GM23338 (cell line): ENCODE data around the gene PPP2R2B.

Source experiments
- CREB1 ChIP-seq: fragments of 250-450 bp; sonication (Bioruptor Pico); IDR thresholded peaks from 2 replicates; pipeline ENCODE4 v1.5.0; 2020; ENCODE audit warnings: low read depth, mild to moderate bottlenecking, moderate library complexity
- EZH2 ChIP-seq: fragments of 200-600 bp; sonication (generic); IDR thresholded peaks from one replicate; pipeline ENCODE4 v1.8.0; 2017; ENCODE audit warnings: antibody characterized with exemption, mild to moderate bottlenecking, low read depth; ENCODE audit not compliant: unreplicated experiment
- EZH2phosphoT487 ChIP-seq: fragments of 200-600 bp; sonication (generic); IDR thresholded peaks from one replicate; pipeline ENCODE4 v1.8.1; 2018; ENCODE audit warnings: antibody characterized with exemption; ENCODE audit not compliant: unreplicated experiment
- JUNB ChIP-seq: IDR thresholded peaks from one replicate; pipeline ENCODE4 v1.6.1; 2016; ENCODE audit warnings: antibody characterized with exemption; ENCODE audit not compliant: unreplicated experiment
- NANOG ChIP-seq: IDR thresholded peaks from 2 replicates; pipeline ENCODE4 v1.6.1; 2016; ENCODE audit warnings: antibody characterized with exemption, borderline replicate concordance
- POLR2AphosphoS5 ChIP-seq: IDR thresholded peaks from 2 replicates; pipeline ENCODE4 v1.6.1; 2016; ENCODE audit warnings: antibody characterized with exemption, low read depth
- STAT1 ChIP-seq: IDR thresholded peaks from one replicate; pipeline ENCODE4 v1.6.1; 2016; ENCODE audit warnings: antibody characterized with exemption; ENCODE audit not compliant: unreplicated experiment
- ZNF114 ChIP-seq: fragments of 250-450 bp; sonication (Bioruptor Pico); IDR thresholded peaks from 2 replicates; pipeline ENCODE4 v1.5.0; 2020; ENCODE audit warnings: mild to moderate bottlenecking, moderate library complexity
- ZNF331 ChIP-seq: fragments of 250-450 bp; sonication (Bioruptor Pico); IDR thresholded peaks from 2 replicates; pipeline ENCODE4 v1.5.0; 2020; ENCODE audit warnings: low read depth, mild to moderate bottlenecking, moderate library complexity
- TF ChIP-seq, protein P1 (sequence below), 2 experiments: fragments of 200-600 bp in 1 of 2; sonication (generic) in 1 of 2; conservative IDR thresholded peaks; 2 replicates each; pipeline versions ENCODE4 v1.5.1 to v1.6.1; 2016 to 2017; ENCODE audit warnings: antibody characterized with exemption in 2 of 2, low read depth in 2 of 2, mild to moderate bottlenecking in 2 of 2, moderate library complexity in 1 of 2
- TF ChIP-seq, protein P2 (sequence below): IDR thresholded peaks from one replicate; pipeline ENCODE4 v1.6.1; 2018; ENCODE audit warnings: antibody characterized with exemption; ENCODE audit not compliant: unreplicated experiment
- TF ChIP-seq, protein P3 (sequence below): IDR thresholded peaks from 2 replicates; pipeline ENCODE4 v1.6.1; 2016; ENCODE audit warnings: antibody characterized with exemption
- TF ChIP-seq, protein P4 (sequence below): fragments of 250-450 bp; sonication (Bioruptor Pico); IDR thresholded peaks from 2 replicates; pipeline ENCODE4 v1.5.0; 2020; ENCODE audit warnings: mild to moderate bottlenecking, moderate library complexity

DNA sequence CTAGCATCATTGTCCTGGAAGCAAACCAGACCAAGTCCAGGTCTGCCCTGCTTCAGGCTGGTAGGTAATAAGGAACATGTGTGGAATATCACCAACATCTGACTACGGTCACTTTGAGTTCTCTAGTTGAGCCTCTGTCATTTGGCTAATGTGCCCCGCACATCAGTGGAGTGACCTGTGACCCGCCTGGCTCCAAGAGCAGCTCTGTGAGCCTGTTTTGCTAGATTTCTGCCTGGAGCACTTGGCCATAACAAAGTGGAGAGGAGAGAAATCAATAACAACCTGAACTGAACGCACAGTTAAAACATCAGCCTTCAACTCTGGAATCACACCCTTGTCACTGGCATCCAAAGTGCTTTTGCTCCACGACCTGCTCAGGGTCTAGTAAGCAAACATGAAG lies 115.7 kb downstream of the PPP2R2B start:
- TF ChIP-seq EZH2 (no peak), STAT1 (no peak), EZH2phosphoT487 (no peak), CREB1 (no peak), POLR2AphosphoS5 (no peak), NANOG (no peak), JUNB (no peak), ZNF114 (CRISPR knock-in tag) (no peak), ZNF331 (CRISPR knock-in tag) (no peak)
- TF ChIP-seq, protein P1, sequence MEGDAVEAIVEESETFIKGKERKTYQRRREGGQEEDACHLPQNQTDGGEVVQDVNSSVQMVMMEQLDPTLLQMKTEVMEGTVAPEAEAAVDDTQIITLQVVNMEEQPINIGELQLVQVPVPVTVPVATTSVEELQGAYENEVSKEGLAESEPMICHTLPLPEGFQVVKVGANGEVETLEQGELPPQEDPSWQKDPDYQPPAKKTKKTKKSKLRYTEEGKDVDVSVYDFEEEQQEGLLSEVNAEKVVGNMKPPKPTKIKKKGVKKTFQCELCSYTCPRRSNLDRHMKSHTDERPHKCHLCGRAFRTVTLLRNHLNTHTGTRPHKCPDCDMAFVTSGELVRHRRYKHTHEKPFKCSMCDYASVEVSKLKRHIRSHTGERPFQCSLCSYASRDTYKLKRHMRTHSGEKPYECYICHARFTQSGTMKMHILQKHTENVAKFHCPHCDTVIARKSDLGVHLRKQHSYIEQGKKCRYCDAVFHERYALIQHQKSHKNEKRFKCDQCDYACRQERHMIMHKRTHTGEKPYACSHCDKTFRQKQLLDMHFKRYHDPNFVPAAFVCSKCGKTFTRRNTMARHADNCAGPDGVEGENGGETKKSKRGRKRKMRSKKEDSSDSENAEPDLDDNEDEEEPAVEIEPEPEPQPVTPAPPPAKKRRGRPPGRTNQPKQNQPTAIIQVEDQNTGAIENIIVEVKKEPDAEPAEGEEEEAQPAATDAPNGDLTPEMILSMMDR (conservative IDR thresholded peaks at IDR 0.05; ENCODE audit: low read depth in 2 of 2), result no peak
- TF ChIP-seq, protein P2, sequence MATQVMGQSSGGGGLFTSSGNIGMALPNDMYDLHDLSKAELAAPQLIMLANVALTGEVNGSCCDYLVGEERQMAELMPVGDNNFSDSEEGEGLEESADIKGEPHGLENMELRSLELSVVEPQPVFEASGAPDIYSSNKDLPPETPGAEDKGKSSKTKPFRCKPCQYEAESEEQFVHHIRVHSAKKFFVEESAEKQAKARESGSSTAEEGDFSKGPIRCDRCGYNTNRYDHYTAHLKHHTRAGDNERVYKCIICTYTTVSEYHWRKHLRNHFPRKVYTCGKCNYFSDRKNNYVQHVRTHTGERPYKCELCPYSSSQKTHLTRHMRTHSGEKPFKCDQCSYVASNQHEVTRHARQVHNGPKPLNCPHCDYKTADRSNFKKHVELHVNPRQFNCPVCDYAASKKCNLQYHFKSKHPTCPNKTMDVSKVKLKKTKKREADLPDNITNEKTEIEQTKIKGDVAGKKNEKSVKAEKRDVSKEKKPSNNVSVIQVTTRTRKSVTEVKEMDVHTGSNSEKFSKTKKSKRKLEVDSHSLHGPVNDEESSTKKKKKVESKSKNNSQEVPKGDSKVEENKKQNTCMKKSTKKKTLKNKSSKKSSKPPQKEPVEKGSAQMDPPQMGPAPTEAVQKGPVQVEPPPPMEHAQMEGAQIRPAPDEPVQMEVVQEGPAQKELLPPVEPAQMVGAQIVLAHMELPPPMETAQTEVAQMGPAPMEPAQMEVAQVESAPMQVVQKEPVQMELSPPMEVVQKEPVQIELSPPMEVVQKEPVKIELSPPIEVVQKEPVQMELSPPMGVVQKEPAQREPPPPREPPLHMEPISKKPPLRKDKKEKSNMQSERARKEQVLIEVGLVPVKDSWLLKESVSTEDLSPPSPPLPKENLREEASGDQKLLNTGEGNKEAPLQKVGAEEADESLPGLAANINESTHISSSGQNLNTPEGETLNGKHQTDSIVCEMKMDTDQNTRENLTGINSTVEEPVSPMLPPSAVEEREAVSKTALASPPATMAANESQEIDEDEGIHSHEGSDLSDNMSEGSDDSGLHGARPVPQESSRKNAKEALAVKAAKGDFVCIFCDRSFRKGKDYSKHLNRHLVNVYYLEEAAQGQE, result no peak
- TF ChIP-seq, protein P3, sequence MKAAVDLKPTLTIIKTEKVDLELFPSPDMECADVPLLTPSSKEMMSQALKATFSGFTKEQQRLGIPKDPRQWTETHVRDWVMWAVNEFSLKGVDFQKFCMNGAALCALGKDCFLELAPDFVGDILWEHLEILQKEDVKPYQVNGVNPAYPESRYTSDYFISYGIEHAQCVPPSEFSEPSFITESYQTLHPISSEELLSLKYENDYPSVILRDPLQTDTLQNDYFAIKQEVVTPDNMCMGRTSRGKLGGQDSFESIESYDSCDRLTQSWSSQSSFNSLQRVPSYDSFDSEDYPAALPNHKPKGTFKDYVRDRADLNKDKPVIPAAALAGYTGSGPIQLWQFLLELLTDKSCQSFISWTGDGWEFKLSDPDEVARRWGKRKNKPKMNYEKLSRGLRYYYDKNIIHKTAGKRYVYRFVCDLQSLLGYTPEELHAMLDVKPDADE, result no peak
- TF ChIP-seq, protein P4, sequence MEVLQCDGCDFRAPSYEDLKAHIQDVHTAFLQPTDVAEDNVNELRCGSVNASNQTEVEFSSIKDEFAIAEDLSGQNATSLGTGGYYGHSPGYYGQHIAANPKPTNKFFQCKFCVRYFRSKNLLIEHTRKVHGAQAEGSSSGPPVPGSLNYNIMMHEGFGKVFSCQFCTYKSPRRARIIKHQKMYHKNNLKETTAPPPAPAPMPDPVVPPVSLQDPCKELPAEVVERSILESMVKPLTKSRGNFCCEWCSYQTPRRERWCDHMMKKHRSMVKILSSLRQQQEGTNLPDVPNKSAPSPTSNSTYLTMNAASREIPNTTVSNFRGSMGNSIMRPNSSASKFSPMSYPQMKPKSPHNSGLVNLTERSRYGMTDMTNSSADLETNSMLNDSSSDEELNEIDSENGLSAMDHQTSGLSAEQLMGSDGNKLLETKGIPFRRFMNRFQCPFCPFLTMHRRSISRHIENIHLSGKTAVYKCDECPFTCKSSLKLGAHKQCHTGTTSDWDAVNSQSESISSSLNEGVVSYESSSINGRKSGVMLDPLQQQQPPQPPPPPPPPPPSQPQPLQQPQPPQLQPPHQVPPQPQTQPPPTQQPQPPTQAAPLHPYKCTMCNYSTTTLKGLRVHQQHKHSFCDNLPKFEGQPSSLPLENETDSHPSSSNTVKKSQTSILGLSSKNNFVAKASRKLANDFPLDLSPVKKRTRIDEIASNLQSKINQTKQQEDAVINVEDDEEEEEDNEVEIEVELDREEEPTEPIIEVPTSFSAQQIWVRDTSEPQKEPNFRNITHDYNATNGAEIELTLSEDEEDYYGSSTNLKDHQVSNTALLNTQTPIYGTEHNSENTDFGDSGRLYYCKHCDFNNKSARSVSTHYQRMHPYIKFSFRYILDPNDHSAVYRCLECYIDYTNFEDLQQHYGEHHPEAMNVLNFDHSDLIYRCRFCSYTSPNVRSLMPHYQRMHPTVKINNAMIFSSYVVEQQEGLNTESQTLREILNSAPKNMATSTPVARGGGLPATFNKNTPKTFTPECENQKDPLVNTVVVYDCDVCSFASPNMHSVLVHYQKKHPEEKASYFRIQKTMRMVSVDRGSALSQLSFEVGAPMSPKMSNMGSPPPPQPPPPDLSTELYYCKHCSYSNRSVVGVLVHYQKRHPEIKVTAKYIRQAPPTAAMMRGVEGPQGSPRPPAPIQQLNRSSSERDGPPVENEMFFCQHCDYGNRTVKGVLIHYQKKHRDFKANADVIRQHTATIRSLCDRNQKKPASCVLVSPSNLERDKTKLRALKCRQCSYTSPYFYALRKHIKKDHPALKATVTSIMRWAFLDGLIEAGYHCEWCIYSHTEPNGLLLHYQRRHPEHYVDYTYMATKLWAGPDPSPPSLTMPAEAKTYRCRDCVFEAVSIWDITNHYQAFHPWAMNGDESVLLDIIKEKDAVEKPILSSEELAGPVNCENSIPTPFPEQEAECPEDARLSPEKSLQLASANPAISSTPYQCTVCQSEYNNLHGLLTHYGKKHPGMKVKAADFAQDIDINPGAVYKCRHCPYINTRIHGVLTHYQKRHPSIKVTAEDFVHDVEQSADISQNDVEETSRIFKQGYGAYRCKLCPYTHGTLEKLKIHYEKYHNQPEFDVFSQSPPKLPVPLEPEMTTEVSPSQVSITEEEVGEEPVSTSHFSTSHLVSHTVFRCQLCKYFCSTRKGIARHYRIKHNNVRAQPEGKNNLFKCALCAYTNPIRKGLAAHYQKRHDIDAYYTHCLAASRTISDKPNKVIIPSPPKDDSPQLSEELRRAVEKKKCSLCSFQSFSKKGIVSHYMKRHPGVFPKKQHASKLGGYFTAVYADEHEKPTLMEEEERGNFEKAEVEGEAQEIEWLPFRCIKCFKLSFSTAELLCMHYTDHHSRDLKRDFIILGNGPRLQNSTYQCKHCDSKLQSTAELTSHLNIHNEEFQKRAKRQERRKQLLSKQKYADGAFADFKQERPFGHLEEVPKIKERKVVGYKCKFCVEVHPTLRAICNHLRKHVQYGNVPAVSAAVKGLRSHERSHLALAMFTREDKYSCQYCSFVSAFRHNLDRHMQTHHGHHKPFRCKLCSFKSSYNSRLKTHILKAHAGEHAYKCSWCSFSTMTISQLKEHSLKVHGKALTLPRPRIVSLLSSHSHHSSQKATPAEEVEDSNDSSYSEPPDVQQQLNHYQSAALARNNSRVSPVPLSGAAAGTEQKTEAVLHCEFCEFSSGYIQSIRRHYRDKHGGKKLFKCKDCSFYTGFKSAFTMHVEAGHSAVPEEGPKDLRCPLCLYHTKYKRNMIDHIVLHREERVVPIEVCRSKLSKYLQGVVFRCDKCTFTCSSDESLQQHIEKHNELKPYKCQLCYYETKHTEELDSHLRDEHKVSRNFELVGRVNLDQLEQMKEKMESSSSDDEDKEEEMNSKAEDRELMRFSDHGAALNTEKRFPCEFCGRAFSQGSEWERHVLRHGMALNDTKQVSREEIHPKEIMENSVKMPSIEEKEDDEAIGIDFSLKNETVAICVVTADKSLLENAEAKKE (CRISPR knock-in tag), result no peak
